ENCODE measurements around the gene LMAN2. TPM values are rescaled to one million over a fixed set of nuclear protein-coding genes. Genes with fewer than 3 reads are reported as not detected.

Gene LMAN2, protein sequence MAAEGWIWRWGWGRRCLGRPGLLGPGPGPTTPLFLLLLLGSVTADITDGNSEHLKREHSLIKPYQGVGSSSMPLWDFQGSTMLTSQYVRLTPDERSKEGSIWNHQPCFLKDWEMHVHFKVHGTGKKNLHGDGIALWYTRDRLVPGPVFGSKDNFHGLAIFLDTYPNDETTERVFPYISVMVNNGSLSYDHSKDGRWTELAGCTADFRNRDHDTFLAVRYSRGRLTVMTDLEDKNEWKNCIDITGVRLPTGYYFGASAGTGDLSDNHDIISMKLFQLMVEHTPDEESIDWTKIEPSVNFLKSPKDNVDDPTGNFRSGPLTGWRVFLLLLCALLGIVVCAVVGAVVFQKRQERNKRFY
- total RNA-seq (2014; rRNA removed; shearing (Covaris generic)) = 234 and 262 TPM in 2 replicates

DNA sequence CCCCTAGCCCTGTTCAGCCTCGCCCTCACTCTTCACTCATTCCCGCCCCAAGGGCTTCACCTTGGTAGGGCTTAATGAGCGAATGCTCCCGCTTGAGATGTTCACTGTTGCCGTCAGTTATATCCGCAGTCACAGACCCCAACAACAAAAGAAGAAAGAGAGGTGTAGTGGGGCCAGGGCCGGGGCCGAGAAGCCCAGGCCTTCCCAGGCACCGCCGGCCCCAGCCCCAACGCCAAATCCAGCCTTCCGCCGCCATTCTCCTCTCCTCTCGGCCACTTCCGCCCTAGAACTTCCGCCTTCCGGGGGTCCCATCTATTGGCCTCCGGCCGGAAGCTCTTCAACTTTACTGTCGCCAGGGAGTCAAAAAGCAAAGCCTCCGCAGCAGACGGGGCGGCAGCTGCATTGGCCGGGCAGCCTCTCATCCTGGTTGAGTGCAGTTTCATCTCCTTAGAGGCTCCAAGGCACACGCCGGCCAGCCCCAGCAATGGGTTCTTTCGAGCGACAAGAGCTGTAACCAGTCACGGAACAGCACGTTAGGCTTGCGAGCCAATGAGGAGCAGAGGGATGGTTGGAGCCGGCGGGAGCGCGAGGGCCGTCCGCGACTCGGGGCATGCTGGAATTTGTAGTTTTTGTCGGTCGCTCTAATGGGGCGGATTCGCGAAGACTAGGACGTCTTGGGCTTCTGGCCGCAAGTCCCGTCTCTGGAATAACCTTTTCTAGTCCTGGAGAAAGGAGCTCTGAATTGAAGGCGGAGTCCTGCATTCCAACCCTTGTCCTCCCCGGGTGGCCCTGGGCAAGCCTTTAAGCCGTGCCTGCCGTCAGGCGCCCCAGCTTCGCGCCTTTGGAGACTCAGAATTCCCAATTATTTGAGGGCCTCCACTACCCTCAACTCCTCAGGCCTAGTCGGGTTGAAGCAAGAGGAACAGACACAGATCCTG, at the start of gene LMAN2:
Gene LMAN2, minus strand, starts transcription at position 277 of the 938 bp plus-strand sequence. Its CDS starts 21 bp downstream, at position 256.
- DNase-seq (ENCODE audit: low spot score) = peak; percentile 93

- DNase-seq (ENCODE audit: low spot score) = no peak
Measured at GRCh38 chr5:177399997-177400868, 48.8 kb upstream of the LMAN2 start, which contains the start of gene PFN3. TSS of gene PFN3 (minus strand) at chr5:177400661. CDS start at chr5:177400576, 85 bp downstream.

DNA sequence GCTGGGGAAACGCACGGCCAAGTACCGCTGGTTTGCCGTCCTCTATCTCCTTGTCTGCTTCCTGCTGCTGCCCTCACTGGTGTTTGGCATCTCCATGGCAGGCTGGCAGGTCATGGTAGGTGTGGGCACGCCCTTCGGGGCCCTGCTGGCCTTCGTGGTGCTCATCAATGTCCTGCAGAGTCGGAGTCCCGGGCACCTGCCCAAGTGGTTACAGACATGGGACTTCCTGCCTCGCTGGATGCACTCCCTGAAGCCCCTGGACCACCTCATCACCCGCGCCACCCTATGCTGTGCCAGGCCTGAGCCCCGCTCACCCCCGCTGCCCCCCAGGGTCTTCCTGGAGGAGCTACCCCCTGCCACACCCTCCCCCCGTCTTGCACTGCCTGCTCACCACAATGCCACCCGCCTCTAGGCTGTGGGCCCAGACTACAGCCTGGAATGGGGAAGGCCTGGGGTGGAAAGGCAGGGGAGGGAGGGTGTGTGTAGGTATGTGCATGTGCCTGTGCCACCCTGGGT, 46.5 kb upstream of the LMAN2 start:
- no peak for DNase-seq (ENCODE audit: low spot score)

- no peak for DNase-seq (ENCODE audit: low spot score)
Measured at GRCh38 chr5:177396807-177397206, 45.3 kb upstream of the LMAN2 start.

DNA sequence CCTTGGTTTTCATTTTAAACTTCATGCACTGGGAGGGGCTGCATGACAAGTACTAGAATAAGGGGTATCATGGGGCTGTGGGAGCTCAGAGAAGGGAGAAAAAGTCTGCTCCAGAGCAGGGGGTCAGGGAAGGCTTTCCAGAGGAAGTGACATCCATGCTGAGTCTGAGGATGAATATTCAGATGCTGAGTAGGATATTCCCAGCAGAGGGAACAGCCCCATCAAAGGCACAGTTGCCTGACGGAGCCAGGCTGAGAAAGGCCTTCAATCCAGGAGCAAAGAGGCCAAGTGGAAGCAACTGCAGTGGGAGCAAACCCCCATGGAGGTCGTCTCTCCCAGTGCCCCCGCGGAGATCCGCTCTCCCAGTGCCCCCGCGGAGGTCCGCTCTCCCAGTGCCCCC, 44.6 kb upstream of the LMAN2 start:
- no peak for DNase-seq (ENCODE audit: low spot score)

DNA sequence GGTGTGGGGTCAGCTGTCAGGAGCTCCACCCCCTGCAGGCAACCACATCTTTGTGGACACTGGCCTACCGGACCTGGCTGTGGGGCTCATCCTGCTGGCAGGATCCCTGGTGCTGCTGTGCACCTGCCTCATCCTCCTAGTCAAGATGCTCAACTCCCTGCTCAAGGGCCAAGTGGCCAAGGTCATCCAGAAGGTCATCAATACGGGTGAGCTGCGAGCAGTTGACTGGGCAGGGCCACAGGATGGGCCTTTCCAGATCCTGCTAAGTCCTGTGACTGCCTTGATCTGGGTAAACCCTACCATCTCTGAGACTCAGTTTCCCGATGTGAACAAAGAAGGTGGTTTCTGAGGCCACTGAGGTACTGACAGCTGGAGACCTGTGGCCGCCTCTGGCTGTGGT, 42.5 kb upstream of the LMAN2 start:
- no peak for DNase-seq (ENCODE audit: low spot score)

DNA sequence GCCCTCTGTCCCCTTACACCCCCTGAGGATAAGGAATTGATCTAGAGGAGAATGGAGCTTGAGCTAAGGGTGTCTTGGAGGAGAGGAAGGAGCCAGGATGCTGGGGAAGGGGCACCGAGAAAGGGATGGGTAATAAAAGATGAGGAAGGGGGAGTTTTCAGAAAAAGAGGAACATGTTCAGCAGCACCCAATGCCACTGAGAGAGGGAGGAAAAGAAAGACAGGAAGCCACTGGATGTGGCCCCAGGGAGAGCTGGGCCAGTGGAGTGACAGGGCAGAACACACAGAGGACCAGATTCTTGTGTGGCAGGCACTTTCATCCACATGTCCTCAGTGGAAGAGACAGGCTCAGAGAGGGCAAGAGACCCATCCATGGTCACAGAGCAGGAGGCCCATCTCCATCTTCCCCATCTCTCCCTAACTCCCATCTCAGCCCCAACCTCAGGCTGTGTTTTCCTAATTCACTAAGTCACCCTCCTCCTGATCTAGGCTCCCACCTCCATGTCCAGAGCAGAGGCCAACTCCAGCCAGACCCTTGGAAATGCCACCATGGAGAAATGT, 41.8 kb upstream of the LMAN2 start:
- no peak for DNase-seq (ENCODE audit: low spot score)

DNA sequence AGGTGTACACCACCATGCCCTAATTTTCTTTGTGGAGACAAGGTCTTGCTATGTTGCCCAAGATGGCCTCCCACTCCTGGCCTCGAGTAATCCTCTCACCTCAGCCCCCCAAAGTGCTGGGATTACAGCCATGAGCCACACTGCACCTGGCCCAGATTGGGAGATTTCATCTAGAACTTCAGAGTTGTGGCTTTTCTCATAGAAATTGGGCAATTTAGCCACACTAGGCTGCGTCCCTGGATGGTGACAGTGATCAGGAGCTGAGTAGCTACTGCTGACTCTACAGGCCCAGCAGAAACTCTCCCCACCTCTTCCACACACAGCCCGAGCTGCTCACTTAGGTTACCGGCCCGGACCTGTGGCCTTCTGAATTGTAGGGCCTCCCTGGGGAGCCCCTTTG, 41.3 kb upstream of the LMAN2 start:
- no peak for DNase-seq (ENCODE audit: low spot score)

DNA sequence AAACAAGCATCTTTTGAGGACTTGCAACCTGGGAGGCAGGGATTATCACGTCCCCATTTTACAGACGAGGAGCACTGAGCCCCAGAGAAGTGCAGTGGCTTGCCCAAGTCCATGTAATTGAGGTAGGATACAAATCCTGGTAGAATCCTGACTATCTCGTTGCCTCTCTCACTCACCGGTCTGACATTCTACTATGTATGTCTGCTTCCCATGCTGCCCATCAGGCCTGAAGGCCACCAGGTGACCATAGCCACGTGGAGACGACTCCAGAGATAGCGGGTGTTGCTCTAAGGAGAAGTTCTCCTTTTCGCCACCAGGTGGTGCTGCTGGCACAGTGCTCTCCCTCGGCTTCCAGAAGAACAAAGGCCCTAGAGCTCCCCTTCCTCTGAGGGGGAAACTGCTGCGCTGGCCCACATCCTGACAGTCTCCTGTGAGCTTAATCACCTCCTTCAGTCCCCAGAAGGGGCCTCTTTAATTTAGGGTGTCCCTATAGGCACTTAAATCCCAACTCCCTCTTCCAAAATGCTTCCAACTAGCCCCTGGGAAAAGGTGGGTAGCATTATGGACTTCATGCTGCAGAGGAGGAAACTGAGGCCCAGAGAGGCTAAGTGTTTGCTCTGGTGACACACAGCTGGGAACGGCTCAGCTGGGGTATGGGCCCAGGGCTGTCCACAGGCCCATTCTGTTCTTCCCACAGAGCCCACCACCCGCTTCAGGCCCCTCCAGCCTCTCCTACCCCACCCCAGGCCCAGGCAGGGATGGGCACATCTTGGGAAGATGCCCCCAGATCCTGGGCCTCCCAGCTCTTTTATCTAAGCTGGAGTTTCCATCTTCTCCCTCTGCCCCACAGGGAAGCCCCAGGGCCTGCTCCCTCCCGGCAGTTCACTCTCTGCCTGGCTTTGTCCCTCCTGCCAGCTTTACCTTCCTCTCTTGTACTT, 39.2 kb upstream of the LMAN2 start:
- peak; percentile 95 for DNase-seq (ENCODE audit: low spot score)

DNA sequence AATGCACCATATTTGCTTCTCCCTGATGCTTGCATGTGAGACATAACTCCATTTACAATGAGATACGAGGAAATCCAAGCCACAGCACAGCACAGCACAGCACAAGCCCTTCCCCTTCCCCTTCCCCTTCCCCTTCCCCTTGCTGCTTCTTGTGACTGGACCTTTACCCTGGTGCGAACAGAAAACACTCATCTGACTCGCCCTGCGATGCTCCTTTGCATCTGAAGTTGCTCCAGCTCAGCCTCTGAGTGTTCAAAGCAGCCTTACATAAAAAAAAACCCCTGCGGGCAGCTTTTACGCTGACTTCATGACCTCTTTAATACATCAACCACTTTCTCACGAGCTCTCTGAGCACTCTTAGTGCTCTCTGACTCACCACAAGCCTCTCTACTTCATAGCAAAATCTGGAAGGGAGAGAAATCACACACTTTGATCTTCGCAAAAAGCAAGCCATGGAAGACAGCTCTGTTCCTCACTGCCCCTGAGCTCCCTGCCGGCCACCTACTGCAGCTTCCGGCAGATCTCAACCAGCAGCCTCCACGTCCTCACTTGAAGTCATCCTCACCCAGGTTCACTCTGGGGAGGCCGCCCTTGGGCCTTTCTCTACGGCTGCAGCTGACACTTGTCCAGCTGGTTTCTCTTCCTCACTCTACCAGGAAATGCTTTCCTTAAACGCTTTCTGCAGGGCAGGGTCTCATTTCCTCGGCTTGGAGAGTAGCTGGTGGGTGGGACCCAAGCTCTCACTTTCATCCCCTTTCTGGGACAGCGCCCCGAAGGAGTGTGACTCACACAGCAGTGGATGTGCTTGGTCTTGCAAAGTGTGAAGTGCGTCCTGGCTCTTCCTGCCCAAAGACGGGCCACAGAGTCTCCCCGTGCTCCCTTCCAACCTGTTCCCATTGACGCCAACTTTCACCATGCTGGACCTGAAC, 38.0 kb upstream of the LMAN2 start:
- DNase-seq (ENCODE audit: low spot score) = peak; percentile 64

- no peak for DNase-seq (ENCODE audit: low spot score)
Measured at GRCh38 chr5:177388521-177389052, 37.1 kb upstream of the LMAN2 start.

DNA sequence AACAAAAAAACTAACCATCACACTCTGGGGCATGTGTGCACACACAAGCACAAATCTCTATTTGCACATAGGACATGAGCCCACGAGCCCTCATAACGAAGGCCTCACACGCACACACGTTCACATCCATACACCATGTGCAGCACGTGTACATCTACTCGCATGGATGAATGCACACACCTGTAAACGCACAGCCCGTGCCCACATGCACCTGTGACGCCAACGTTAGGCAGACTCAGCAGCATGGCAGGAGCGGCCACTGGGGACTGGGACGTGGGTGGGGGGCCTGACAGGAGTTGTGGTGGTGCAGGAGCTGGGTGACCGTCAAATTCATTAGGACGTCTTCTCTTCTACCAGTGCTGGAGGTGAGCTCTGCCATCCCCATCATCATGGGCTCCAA, 35.9 kb upstream of the LMAN2 start:
- no peak for DNase-seq (ENCODE audit: low spot score)

DNA sequence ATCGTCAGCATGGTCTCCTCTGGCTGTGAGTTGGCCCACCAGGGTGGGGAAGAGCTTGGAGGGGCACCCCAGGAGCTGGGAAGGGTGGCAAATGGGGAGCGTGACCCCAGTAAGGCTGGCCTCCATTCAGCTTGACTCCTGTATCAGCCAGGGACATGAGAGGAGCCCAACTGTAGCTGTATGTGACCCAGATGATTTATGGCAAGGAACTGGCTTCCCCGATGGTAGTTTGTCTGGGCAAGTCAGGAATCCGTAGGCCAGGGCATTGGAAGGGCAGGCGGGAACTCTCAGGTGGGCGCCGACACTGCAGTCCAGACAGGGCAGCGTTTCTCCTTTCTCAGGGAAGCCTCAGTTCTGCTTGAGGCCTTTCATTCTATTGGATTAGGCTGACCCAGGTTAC, 35.1 kb upstream of the LMAN2 start:
- DNase-seq (ENCODE audit: low spot score) = no peak

GRCh38 chr5:177385720-177386119, 34.3 kb upstream of the LMAN2 start:
- no peak for DNase-seq (ENCODE audit: low spot score)

GRCh38 chr5:177384134-177384533, 32.7 kb upstream of the LMAN2 start, which contains the start of gene SLC34A1:
TSS of gene SLC34A1 (plus strand) at chr5:177384434. CDS start at chr5:177385742, 1,308 bp downstream.
- no peak for DNase-seq (ENCODE audit: low spot score)

- no peak for DNase-seq (ENCODE audit: low spot score)
Measured at GRCh38 chr5:177383181-177383580, 31.7 kb upstream of the LMAN2 start.

DNA sequence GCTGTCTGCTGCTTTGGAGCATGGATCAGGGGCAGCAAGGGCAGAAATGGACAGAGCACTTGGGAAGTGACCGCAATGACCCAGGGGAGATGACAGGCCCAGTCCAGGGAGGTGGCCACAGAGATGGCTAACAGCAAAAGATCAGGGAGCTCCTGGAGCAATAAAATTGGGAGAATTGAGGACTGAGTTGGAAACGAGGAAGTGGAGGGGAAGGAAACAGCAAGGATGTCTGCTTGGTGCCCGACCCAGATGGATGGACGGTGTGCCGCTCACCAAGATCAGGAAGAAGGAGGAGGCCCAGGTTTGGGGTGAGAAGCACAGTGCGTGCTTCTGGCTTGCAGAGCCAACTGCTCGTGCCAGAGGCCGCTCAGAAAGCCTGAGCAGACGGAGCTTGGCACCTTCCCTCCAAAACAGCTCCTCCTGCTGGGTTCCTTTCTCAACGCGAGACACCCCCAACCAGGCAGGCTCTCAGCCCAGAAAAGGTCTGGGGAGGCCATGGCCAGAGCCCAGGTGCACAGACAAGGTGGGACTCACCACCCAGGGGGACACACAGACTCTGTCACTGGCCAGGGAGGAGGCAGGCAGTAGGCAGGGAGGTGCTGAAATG, 31.1 kb upstream of the LMAN2 start:
- peak; percentile 57 for DNase-seq (ENCODE audit: low spot score)

GRCh38 chr5:177380805-177381126, 29.3 kb upstream of the LMAN2 start:
- DNase-seq (ENCODE audit: low spot score) = no peak
